SK-N-SH (cell line): ENCODE results near the gene CACNA1D. TPM values are rescaled to one million over a fixed set of nuclear protein-coding genes. Genes with fewer than 3 reads are reported as not detected.

Experiments used
- CTCF ChIA-PET: fragments of 300-600, 350-600 bp; formaldehyde crosslinking; extraction: SDS; loops from one replicate; lab custom pipeline; 2021; lab: Yijun Ruan, JAX
- POLR2A ChIA-PET: fragments of 350-600 bp; sonication (Branson Sonifier 250); formaldehyde crosslinking; extraction: SDS; loops from one replicate; lab custom pipeline; 2020; ENCODE audit warnings: antibody characterized with exemption, inconsistent platforms; lab: Yijun Ruan, JAX
- DNase-seq: peaks from one replicate; pipeline ENCODE4 v3.0.0; 2012
- H2AFZ ChIP-seq: fragments of 200-600 bp; sonication (generic); 2 replicates; pipeline ENCODE4 v1.8.1; 2016; ENCODE audit warnings: antibody characterized with exemption, mild to moderate bottlenecking, low read depth
- H3F3A ChIP-seq: fragments of 200-600 bp; sonication (generic); replicated peaks from 2 replicates; pipeline ENCODE3; 2016; ENCODE audit warnings: antibody characterized with exemption, mild to moderate bottlenecking; ENCODE audit not compliant: insufficient read depth
- H3K27ac ChIP-seq, 2 experiments: fragments of 200-500 bp in 1 of 2; fragments of 200-600 bp in 1 of 2; sonication (Bioruptor generic) in 1 of 2; sonication (generic), shearing (Covaris generic) in 1 of 2; 2 replicates each; pipeline versions ENCODE4 v1.5.1 to v1.6.1; 2014 to 2016; ENCODE audit warnings: low read depth in 2 of 2, inconsistent platforms in 1 of 2, low read length in 1 of 2, mild to moderate bottlenecking in 1 of 2, mixed read lengths in 1 of 2
- H3K27me3 ChIP-seq: fragments of 200-600 bp; sonication (generic), shearing (Covaris generic); 2 replicates; pipeline ENCODE4 v1.6.1; 2016; ENCODE audit warnings: mixed run types; ENCODE audit not compliant: insufficient read depth
- H3K36me3 ChIP-seq, 2 experiments: fragments of 200-500 bp in 1 of 2; fragments of 200-600 bp in 1 of 2; sonication (Bioruptor generic) in 1 of 2; sonication (generic) in 1 of 2; replicated peaks in 1 of 2; 2 replicates each; pipeline versions ENCODE3 to v1.5.1; 2014 to 2016; ENCODE audit warnings: low read length in 1 of 2, mild to moderate bottlenecking in 1 of 2; ENCODE audit not compliant: insufficient read depth in 2 of 2, control insufficient read depth in 1 of 2
- H3K4me1 ChIP-seq, 2 experiments: fragments of 200-500 bp in 1 of 2; fragments of 200-600 bp in 1 of 2; sonication (Bioruptor generic) in 1 of 2; sonication (generic), shearing (Covaris generic) in 1 of 2; 2 replicates each; pipeline versions ENCODE4 v1.5.1 to v1.6.1; 2014 to 2016; ENCODE audit warnings: low read depth in 1 of 2, low read length in 1 of 2, mixed run types in 1 of 2; ENCODE audit not compliant: insufficient read depth in 2 of 2, control insufficient read depth in 1 of 2
- H3K4me2 ChIP-seq: fragments of 200-600 bp; sonication (generic), shearing (Covaris generic); 2 replicates; pipeline ENCODE4 v1.6.1; 2017; ENCODE audit warnings: mixed run types
- H3K4me3 ChIP-seq, 2 experiments: fragments of 200-500 bp in 1 of 2; fragments of 200-600 bp in 1 of 2; sonication (Bioruptor generic) in 1 of 2; sonication (generic), shearing (Covaris generic) in 1 of 2; 2 replicates each; pipeline versions ENCODE4 v1.5.1 to v1.8.1; 2014 to 2016; ENCODE audit warnings: low read depth in 2 of 2, inconsistent platforms in 1 of 2, low read length in 1 of 2, mild to moderate bottlenecking in 1 of 2, mixed read lengths in 1 of 2, moderate library complexity in 1 of 2
- H3K79me2 ChIP-seq: fragments of 200-600 bp; sonication (generic); 2 replicates; pipeline ENCODE4 v1.8.1; 2017; ENCODE audit warnings: mild to moderate bottlenecking; ENCODE audit not compliant: insufficient read depth
- H3K9ac ChIP-seq: fragments of 200-600 bp; sonication (generic); 2 replicates; pipeline ENCODE4 v1.6.1; 2017; ENCODE audit warnings: mixed run types
- H3K9me2 ChIP-seq: fragments of 200-600 bp; sonication (generic); 2 replicates; pipeline ENCODE4 v1.6.1; 2017; ENCODE audit warnings: mixed run types
- H3K9me3 ChIP-seq: fragments of 200-600 bp; sonication (generic); 2 replicates; pipeline ENCODE4 v1.6.1; 2017; ENCODE audit warnings: mixed run types, mild to moderate bottlenecking, moderate library complexity
- H4K20me1 ChIP-seq: fragments of 200-600 bp; sonication (generic); 2 replicates; pipeline ENCODE4 v1.6.1; 2017; ENCODE audit warnings: mild to moderate bottlenecking, mixed run types; ENCODE audit not compliant: insufficient read depth
- CHD2 ChIP-seq: fragments of 150-350 bp; IDR thresholded peaks from 2 replicates; pipeline ENCODE4 v1.6.1; 2018; ENCODE audit warnings: low read length; ENCODE audit not compliant: partially characterized antibody
- ELF1 ChIP-seq: IDR thresholded peaks from 2 replicates; pipeline ENCODE4 v1.4.0; 2012
- FOSL2 ChIP-seq: IDR thresholded peaks from 2 replicates; pipeline ENCODE4 v1.4.0; 2012; ENCODE audit warnings: low read depth, mild to moderate bottlenecking, moderate library complexity, borderline replicate concordance
- GABPA ChIP-seq: IDR thresholded peaks from 2 replicates; pipeline ENCODE4 v1.4.0; 2012; ENCODE audit warnings: low read depth, mild to moderate bottlenecking
- JUND ChIP-seq: IDR thresholded peaks from 2 replicates; pipeline ENCODE4 v1.4.0; 2012
- MAX ChIP-seq: IDR thresholded peaks from 2 replicates; pipeline ENCODE4 v1.4.0; 2012; ENCODE audit warnings: low read depth
- NRF1 ChIP-seq: IDR thresholded peaks from 2 replicates; pipeline ENCODE4 v1.6.1; 2012; ENCODE audit warnings: low read depth, mild to moderate bottlenecking, low read length
- POLR2AphosphoS5 ChIP-seq: IDR thresholded peaks from 2 replicates; pipeline ENCODE4 v1.6.1; 2012; ENCODE audit warnings: low read depth, low read length
- RAD21 ChIP-seq: IDR thresholded peaks from 2 replicates; pipeline ENCODE4 v1.6.1; 2012; ENCODE audit warnings: mild to moderate bottlenecking, low read length
- RFX5 ChIP-seq: IDR thresholded peaks from 2 replicates; pipeline ENCODE4 v1.6.1; 2012; ENCODE audit warnings: mild to moderate bottlenecking, improper control_type of control experiment, low read length
- TCF12 ChIP-seq: IDR thresholded peaks from 2 replicates; pipeline ENCODE4 v1.4.0; 2012
- USF2 ChIP-seq: fragments of 150-350 bp; IDR thresholded peaks from 2 replicates; pipeline ENCODE4 v1.6.1; 2017; ENCODE audit warnings: antibody characterized with exemption, low read length, low read depth, borderline replicate concordance
- ZBTB33 ChIP-seq: IDR thresholded peaks from 2 replicates; pipeline ENCODE4 v1.4.0; 2012; ENCODE audit warnings: low read depth, borderline replicate concordance
- WGBS: methylation state at CpG from one replicate; pipeline ENCODE4 v1.1.6; 2017; ENCODE audit warnings: low lambda C conversion rate; 5-methylcytosine and 5-hydroxymethylcytosine counted together
- polyA plus RNA-seq, 3 experiments: library from polyadenylated mRNA; depleted of rRNA; stranded (reverse); fragments of >200 nt; gene quantifications; 2 replicates each; pipeline ENCODE4 v1.2.3, GENCODE V29; 2012

CACNA1D gene
- polyA plus RNA-seq, 1 of the 3 experiments (the other 2 are of a cell fraction) = 0.12 TPM

- no peak for TF ChIP-seq ELF1
- no peak for TF ChIP-seq MAX
- TF ChIP-seq JUND = no peak
- no peak for TF ChIP-seq FOSL2
- TF ChIP-seq RAD21 = no peak
- TF ChIP-seq, all 33 proteins: peak for 0
These were observed 327.3 kb downstream of the CACNA1D start (continued) for GRCh38 chr3:53821631-53822121.

- no peaks in the 10 kb centered on the region for H3K79me2 ChIP-seq
- POLR2A ChIA-PET = no interaction called here
- 78% methylated on average over 7 of the region's 14 CpGs for WGBS
- CTCF ChIA-PET = interaction anchor here (0.6 kb wide), 1 partner anchor 9 kb away, joined by 3 read pairs; no protein-coding TSS in a partner anchor
- H3K4me3 ChIP-seq = no peak overlapping the region
- H4K20me1 ChIP-seq = no peaks in the 10 kb centered on the region
- H3F3A ChIP-seq = no peaks in the 10 kb centered on the region
- H2AFZ ChIP-seq = no peak overlapping the region
- no peak overlapping the region for H3K27ac ChIP-seq
- DNase-seq = no peak
- H3K4me1 ChIP-seq = no peaks in the 10 kb centered on the region; a peak in 1 of 4 replicates
- H3K27me3 ChIP-seq = no peaks in the 10 kb centered on the region
- TF ChIP-seq RFX5 (no peak), NRF1 (no peak), ZBTB33 (no peak), POLR2AphosphoS5 (no peak), USF2 (no peak), TCF12 (no peak), GABPA (no peak), CHD2 (no peak)
- H3K36me3 ChIP-seq = no peaks in the 10 kb centered on the region
- H3K9me3 ChIP-seq = no peaks in the 10 kb centered on the region
- no peak overlapping the region for H3K9ac ChIP-seq
- no peaks in the 10 kb centered on the region for H3K9me2 ChIP-seq
- no peak overlapping the region for H3K4me2 ChIP-seq
These were observed 327.9 kb downstream of the CACNA1D start for GRCh38 chr3:53822331-53822741.
